ENCODE measurements around the gene UROC1. TPM values are rescaled to one million over a fixed set of nuclear protein-coding genes. Genes with fewer than 3 reads are reported as not detected.

Gene UROC1
- total RNA-seq, 1 donor from 2014 or later = not detected

- FAIRE-seq (no peak), DNase-seq (ENCODE audit: low read depth) (no peak)
- peaks cover 18% of the 10 kb centered on the region for H3K36me3 ChIP-seq (ENCODE audit: control insufficient read depth, insufficient read depth, low read length)
- TF ChIP-seq CTCF (IDR thresholded peaks at IDR 0.05; ENCODE audit: insufficient read depth, low read length, severe bottlenecking) = no peak
- H3K27me3 ChIP-seq (ENCODE audit: control insufficient read depth, insufficient read depth, low read length) = no peaks in the 10 kb centered on the region
- H3K4me3 ChIP-seq (ENCODE audit: low read depth, low read length) = no peak overlapping the region
Observed at GRCh38 chr3:126439346-126439967, 78.1 kb downstream of the UROC1 start.

GRCh38 chr3:126438746-126439145 lies 78.8 kb downstream of the UROC1 start:
- H3K36me3 ChIP-seq (ENCODE audit: control insufficient read depth, insufficient read depth, low read length) = peaks cover 18% of the 10 kb centered on the region
- DNase-seq (ENCODE audit: low read depth) = no peak
- FAIRE-seq = no peak
- no peak overlapping the region for H3K4me3 ChIP-seq (ENCODE audit: low read depth, low read length)
- TF ChIP-seq CTCF (IDR thresholded peaks at IDR 0.05; ENCODE audit: insufficient read depth, low read length, severe bottlenecking) = no peak
- H3K27me3 ChIP-seq (ENCODE audit: control insufficient read depth, insufficient read depth, low read length) = no peaks in the 10 kb centered on the region

GRCh38 chr3:126438186-126438585 lies 79.4 kb downstream of the UROC1 start:
- TF ChIP-seq CTCF (IDR thresholded peaks at IDR 0.05; ENCODE audit: insufficient read depth, low read length, severe bottlenecking) = no peak
- Histone ChIP-seq H3K4me3 (ENCODE audit: low read depth, low read length) (no peak overlapping the region), H3K27me3 (ENCODE audit: control insufficient read depth, insufficient read depth, low read length) (no peaks in the 10 kb centered on the region), H3K36me3 (ENCODE audit: control insufficient read depth, insufficient read depth, low read length) (peaks cover 19% of the 10 kb centered on the region)
- FAIRE-seq = no peak
- no peak for DNase-seq (ENCODE audit: low read depth)

- no peak for TF ChIP-seq CTCF (IDR thresholded peaks at IDR 0.05; ENCODE audit: insufficient read depth, low read length, severe bottlenecking)
- H3K36me3 ChIP-seq (ENCODE audit: control insufficient read depth, insufficient read depth, low read length) = peaks cover 16% of the 10 kb centered on the region
- H3K27me3 ChIP-seq (ENCODE audit: control insufficient read depth, insufficient read depth, low read length) = no peaks in the 10 kb centered on the region
- no peak for DNase-seq (ENCODE audit: low read depth)
- no peak for FAIRE-seq
- H3K4me3 ChIP-seq (ENCODE audit: low read depth, low read length) = no peak overlapping the region
Observed at GRCh38 chr3:126436826-126437717, 80.5 kb downstream of the UROC1 start.

- H3K36me3 ChIP-seq (ENCODE audit: control insufficient read depth, insufficient read depth, low read length) = peaks cover 11% of the 10 kb centered on the region
- FAIRE-seq = no peak
- DNase-seq (ENCODE audit: low read depth) = no peak
- H3K27me3 ChIP-seq (ENCODE audit: control insufficient read depth, insufficient read depth, low read length) = no peaks in the 10 kb centered on the region
- no peak overlapping the region for H3K4me3 ChIP-seq (ENCODE audit: low read depth, low read length)
- TF ChIP-seq CTCF (IDR thresholded peaks at IDR 0.05; ENCODE audit: insufficient read depth, low read length, severe bottlenecking) = no peak
Observed at GRCh38 chr3:126435456-126436315, 81.9 kb downstream of the UROC1 start.
